Measurements from ENCODE around the gene PARP16.

Gene PARP16

GRCh38 chr15:65254758-65255157, 31.9 kb downstream of the PARP16 start:
- Histone ChIP-seq H3K36me3 (ENCODE audit: insufficient read depth, low read length) (peaks cover 41% of the 10 kb centered on the region; the same call in 1 of the 2 replicates), H3K4me1 (ENCODE audit: insufficient read depth, low read length, poor library complexity, severe bottlenecking) (no peaks in the 10 kb centered on the region), H4K20me1 (ENCODE audit: insufficient read depth, low read length, poor library complexity, severe bottlenecking) (no peaks in the 10 kb centered on the region), H3K4me2 (ENCODE audit: low read depth, low read length, poor library complexity, severe bottlenecking) (no peak overlapping the region), H3K9me2 (replicated peaks; ENCODE audit: low read depth, low read length) (no peaks in the 10 kb centered on the region), H3K9me3 (ENCODE audit: insufficient read depth, low read depth, low read length) (no peaks in the 10 kb centered on the region), H3K9ac (ENCODE audit: low read depth, low read length, poor library complexity, severe bottlenecking) (no peak overlapping the region), H3K27me3 (ENCODE audit: insufficient read depth, low read length, poor library complexity, severe bottlenecking) (no peaks in the 10 kb centered on the region), H2AFZ (ENCODE audit: low read length) (no peak overlapping the region), H3K4me3 (ENCODE audit: low read length, poor library complexity, severe bottlenecking) (no peak overlapping the region), H3K79me2 (ENCODE audit: insufficient read depth, low read length) (no peaks in the 10 kb centered on the region), H3F3A (ENCODE audit: low read depth) (no peaks in the 10 kb centered on the region)
- TF ChIP-seq EZH2phosphoT487 (IDR thresholded peaks at IDR 0.05; ENCODE audit: borderline replicate concordance) (no peak), CTCF (conservative IDR thresholded peaks at IDR 0.05; ENCODE audit: low read length) (no peak)

- no peaks in the 10 kb centered on the region for H3K4me1 ChIP-seq (ENCODE audit: insufficient read depth, low read length, poor library complexity, severe bottlenecking)
- no peak overlapping the region for H3K9ac ChIP-seq (ENCODE audit: low read depth, low read length, poor library complexity, severe bottlenecking)
- TF ChIP-seq CTCF (conservative IDR thresholded peaks at IDR 0.05; ENCODE audit: low read length) = no peak
- TF ChIP-seq EZH2phosphoT487 (IDR thresholded peaks at IDR 0.05; ENCODE audit: borderline replicate concordance) = no peak
- H3F3A ChIP-seq (ENCODE audit: low read depth) = no peaks in the 10 kb centered on the region
- no peaks in the 10 kb centered on the region for H4K20me1 ChIP-seq (ENCODE audit: insufficient read depth, low read length, poor library complexity, severe bottlenecking)
- H3K9me2 ChIP-seq (replicated peaks; ENCODE audit: low read depth, low read length) = no peaks in the 10 kb centered on the region
- peaks cover 37% of the 10 kb centered on the region; the same call in 1 of the 2 replicates for H3K36me3 ChIP-seq (ENCODE audit: insufficient read depth, low read length)
- H3K4me2 ChIP-seq (ENCODE audit: low read depth, low read length, poor library complexity, severe bottlenecking) = no peak overlapping the region
- H3K79me2 ChIP-seq (ENCODE audit: insufficient read depth, low read length) = no peaks in the 10 kb centered on the region
- H3K9me3 ChIP-seq (ENCODE audit: insufficient read depth, low read depth, low read length) = no peaks in the 10 kb centered on the region
- no peak overlapping the region for H3K4me3 ChIP-seq (ENCODE audit: low read length, poor library complexity, severe bottlenecking)
- no peaks in the 10 kb centered on the region for H3K27me3 ChIP-seq (ENCODE audit: insufficient read depth, low read length, poor library complexity, severe bottlenecking)
- H2AFZ ChIP-seq (ENCODE audit: low read length) = no peak overlapping the region
Observed at GRCh38 chr15:65254356-65254755, 32.3 kb downstream of the PARP16 start.

GRCh38 chr15:65249641-65250040, 37.0 kb downstream of the PARP16 start:
- no peaks in the 10 kb centered on the region for H3K9me3 ChIP-seq (ENCODE audit: insufficient read depth, low read depth, low read length)
- no peak overlapping the region for H2AFZ ChIP-seq (ENCODE audit: low read length)
- no peaks in the 10 kb centered on the region for H3K9me2 ChIP-seq (replicated peaks; ENCODE audit: low read depth, low read length)
- H3K36me3 ChIP-seq (ENCODE audit: insufficient read depth, low read length) = peaks cover 8% of the 10 kb centered on the region; the same call in 1 of the 2 replicates
- TF ChIP-seq CTCF (conservative IDR thresholded peaks at IDR 0.05; ENCODE audit: low read length) = no peak
- no peak for TF ChIP-seq EZH2phosphoT487 (IDR thresholded peaks at IDR 0.05; ENCODE audit: borderline replicate concordance)
- H3K4me3 ChIP-seq (ENCODE audit: low read length, poor library complexity, severe bottlenecking) = no peak overlapping the region
- H3K79me2 ChIP-seq (ENCODE audit: insufficient read depth, low read length) = no peaks in the 10 kb centered on the region
- no peak overlapping the region for H3K9ac ChIP-seq (ENCODE audit: low read depth, low read length, poor library complexity, severe bottlenecking)
- no peak overlapping the region for H3K4me2 ChIP-seq (ENCODE audit: low read depth, low read length, poor library complexity, severe bottlenecking)
- H4K20me1 ChIP-seq (ENCODE audit: insufficient read depth, low read length, poor library complexity, severe bottlenecking) = no peaks in the 10 kb centered on the region
- no peaks in the 10 kb centered on the region for H3K4me1 ChIP-seq (ENCODE audit: insufficient read depth, low read length, poor library complexity, severe bottlenecking)
- no peaks in the 10 kb centered on the region for H3K27me3 ChIP-seq (ENCODE audit: insufficient read depth, low read length, poor library complexity, severe bottlenecking)
- no peaks in the 10 kb centered on the region for H3F3A ChIP-seq (ENCODE audit: low read depth)

All from Loucy (cell line).